PC-9 (cell line): ENCODE measurements around the gene RGS11. TPM values are rescaled to one million over a fixed set of nuclear protein-coding genes. Genes with fewer than 3 reads are reported as not detected.

Experiments used
- BruUV-seq: library from RNA; stranded (reverse); fragments of 400-500 nt; replicated peaks from 2 replicates; lab custom pipeline; 2021; lab: Mats Ljungman, UMichigan
- CTCF ChIA-PET: fragments of 300-600 bp; sonication (Branson Sonifier 250); formaldehyde crosslinking; loops from one replicate; lab custom pipeline; 2022; ENCODE audit warnings: antibody characterized with exemption; lab: Charles Lee
- POLR2A ChIA-PET: fragments of 300-600 bp; sonication (Branson Sonifier 250); formaldehyde crosslinking; loops from one replicate; lab custom pipeline; 2022; ENCODE audit warnings: antibody characterized with exemption; ENCODE audit not compliant: unreplicated experiment; lab: Charles Lee
- DNase-seq, 2 experiments: peaks; one replicate each; pipeline versions ENCODE4 v3.0.0 to v3.0.0-alpha.2; 2015 to 2022; ENCODE audit warnings: mixed read lengths in 1 of 2
- H2AFZ ChIP-seq: fragments of 200-600 bp; sonication (generic); 2 replicates; pipeline ENCODE4 v1.8.1; 2017; ENCODE audit warnings: antibody characterized with exemption
- H3F3A ChIP-seq: fragments of 200-600 bp; sonication (generic); 2 replicates; pipeline ENCODE4 v1.8.1; 2017; ENCODE audit warnings: antibody characterized with exemption, mild to moderate bottlenecking, low read depth; ENCODE audit not compliant: insufficient read depth
- H3K27ac ChIP-seq: fragments of 200-600 bp; sonication (generic); 2 replicates; pipeline ENCODE4 v1.6.1; 2016; ENCODE audit warnings: mixed run types
- H3K27me3 ChIP-seq: fragments of 200-600 bp; sonication (generic); 2 replicates; pipeline ENCODE4 v1.6.1; 2016; ENCODE audit warnings: low read depth, mixed run types; ENCODE audit not compliant: insufficient read depth
- H3K36me3 ChIP-seq: fragments of 200-600 bp; sonication (generic); 2 replicates; pipeline ENCODE4 v1.6.1; 2016; ENCODE audit warnings: low read depth, mixed run types
- H3K4me1 ChIP-seq: fragments of 200-600 bp; sonication (generic); replicated peaks from 2 replicates; pipeline ENCODE4 v1.6.1; 2016; ENCODE audit warnings: mixed run types; ENCODE audit not compliant: insufficient read depth
- H3K4me2 ChIP-seq: fragments of 200-600 bp; sonication (generic); 2 replicates; pipeline ENCODE4 v1.6.1; 2017; ENCODE audit warnings: mixed run types
- H3K4me3 ChIP-seq: fragments of 200-600 bp; sonication (generic); 2 replicates; pipeline ENCODE4 v1.6.1; 2016; ENCODE audit warnings: mixed run types
- H3K79me2 ChIP-seq: fragments of 200-600 bp; sonication (generic); 2 replicates; pipeline ENCODE4 v1.6.1; 2017; ENCODE audit warnings: low read depth, mixed run types
- H3K9me2 ChIP-seq: fragments of 200-600 bp; sonication (generic); 2 replicates; pipeline ENCODE4 v1.8.1; 2017; ENCODE audit warnings: mild to moderate bottlenecking; ENCODE audit not compliant: insufficient read depth
- H3K9me3 ChIP-seq: fragments of 200-600 bp; sonication (generic); 2 replicates; pipeline ENCODE4 v1.8.1; 2016; ENCODE audit warnings: low read depth; ENCODE audit not compliant: insufficient read depth
- H4K20me1 ChIP-seq: fragments of 200-600 bp; sonication (generic); 2 replicates; pipeline ENCODE4 v1.8.1; 2017; ENCODE audit not compliant: insufficient read depth
- EZH2 ChIP-seq: fragments of 200-600 bp; sonication (generic); IDR thresholded peaks from 2 replicates; pipeline ENCODE4 v1.8.0; 2017; ENCODE audit warnings: antibody characterized with exemption, low read depth
- intact Hi-C: fragments of 100-400 bp; cut with micrococcal nuclease; formaldehyde crosslinking; loops from one replicate; pipeline ENCODE4 v1.10.0; 2022; ENCODE audit not compliant: unreplicated experiment
- total RNA-seq: library from RNA; stranded (reverse); gene quantifications from 2 replicates; pipeline ENCODE4 v1.2.3, GENCODE V29; 2021
- TF ChIP-seq, protein P1 (sequence below): fragments of 200-600 bp; sonication (generic); conservative IDR thresholded peaks from 2 replicates; pipeline ENCODE4 v1.6.1; 2017; ENCODE audit warnings: mixed run types, antibody characterized with exemption, mild to moderate bottlenecking, moderate library complexity

RGS11 gene
- total RNA-seq, 1 experiment from 2014 or later: not detected

GRCh38 chr16:265711-266110, 10.0 kb downstream of the RGS11 start:
- Histone ChIP-seq H4K20me1 (no peaks in the 10 kb centered on the region), H3K36me3 (no peaks in the 10 kb centered on the region), H3K4me1 (no peaks in the 10 kb centered on the region), H3K4me2 (no peak overlapping the region), H3F3A (no peaks in the 10 kb centered on the region), H3K9me3 (no peaks in the 10 kb centered on the region), H3K9me2 (no peaks in the 10 kb centered on the region), H2AFZ (no peak overlapping the region), H3K27me3 (no peaks in the 10 kb centered on the region; the same call in 1 of the 2 replicates), H3K27ac (no peak overlapping the region), H3K4me3 (no peak overlapping the region), H3K79me2 (no peaks in the 10 kb centered on the region)
- no peak for DNase-seq
- intact Hi-C loops: no loop called here
- BruUV-seq: no TSS peak
- no peak for TF ChIP-seq EZH2
- TF ChIP-seq, protein P1, sequence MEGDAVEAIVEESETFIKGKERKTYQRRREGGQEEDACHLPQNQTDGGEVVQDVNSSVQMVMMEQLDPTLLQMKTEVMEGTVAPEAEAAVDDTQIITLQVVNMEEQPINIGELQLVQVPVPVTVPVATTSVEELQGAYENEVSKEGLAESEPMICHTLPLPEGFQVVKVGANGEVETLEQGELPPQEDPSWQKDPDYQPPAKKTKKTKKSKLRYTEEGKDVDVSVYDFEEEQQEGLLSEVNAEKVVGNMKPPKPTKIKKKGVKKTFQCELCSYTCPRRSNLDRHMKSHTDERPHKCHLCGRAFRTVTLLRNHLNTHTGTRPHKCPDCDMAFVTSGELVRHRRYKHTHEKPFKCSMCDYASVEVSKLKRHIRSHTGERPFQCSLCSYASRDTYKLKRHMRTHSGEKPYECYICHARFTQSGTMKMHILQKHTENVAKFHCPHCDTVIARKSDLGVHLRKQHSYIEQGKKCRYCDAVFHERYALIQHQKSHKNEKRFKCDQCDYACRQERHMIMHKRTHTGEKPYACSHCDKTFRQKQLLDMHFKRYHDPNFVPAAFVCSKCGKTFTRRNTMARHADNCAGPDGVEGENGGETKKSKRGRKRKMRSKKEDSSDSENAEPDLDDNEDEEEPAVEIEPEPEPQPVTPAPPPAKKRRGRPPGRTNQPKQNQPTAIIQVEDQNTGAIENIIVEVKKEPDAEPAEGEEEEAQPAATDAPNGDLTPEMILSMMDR: no peak
- ChIA-PET CTCF (no interaction called here), POLR2A (interaction anchor here (0.5 kb wide), 1 partner anchor 10 kb away, joined by 4 read pairs; no protein-coding TSS in a partner anchor)

- intact Hi-C loops: no loop called here
- ChIA-PET CTCF (no interaction called here), POLR2A (no interaction called here)
- no peak overlapping the region for H2AFZ ChIP-seq
- H3K27ac ChIP-seq: no peak overlapping the region
- H3K9me2 ChIP-seq: no peaks in the 10 kb centered on the region
- BruUV-seq: no TSS peak
- TF ChIP-seq, protein P1: no peak
- no peak for TF ChIP-seq EZH2
- H3K4me1 ChIP-seq: no peaks in the 10 kb centered on the region
- no peaks in the 10 kb centered on the region for H3F3A ChIP-seq
- no peaks in the 10 kb centered on the region for H4K20me1 ChIP-seq
- no peak overlapping the region for H3K4me3 ChIP-seq
- H3K27me3 ChIP-seq: no peaks in the 10 kb centered on the region; the same call in 1 of the 2 replicates
- no peak overlapping the region for H3K4me2 ChIP-seq
- H3K9me3 ChIP-seq: no peaks in the 10 kb centered on the region
- H3K79me2 ChIP-seq: no peaks in the 10 kb centered on the region
- DNase-seq: no peak
- H3K36me3 ChIP-seq: no peaks in the 10 kb centered on the region
Measured at GRCh38 chr16:265002-265529, 10.7 kb downstream of the RGS11 start.

- Histone ChIP-seq H3K36me3 (no peaks in the 10 kb centered on the region), H3K9me2 (no peaks in the 10 kb centered on the region), H3K4me3 (no peak overlapping the region), H3F3A (no peaks in the 10 kb centered on the region), H2AFZ (no peak overlapping the region), H3K4me1 (no peaks in the 10 kb centered on the region), H3K79me2 (no peaks in the 10 kb centered on the region), H3K9me3 (no peaks in the 10 kb centered on the region), H3K4me2 (no peak overlapping the region), H3K27ac (no peak overlapping the region), H4K20me1 (no peaks in the 10 kb centered on the region), H3K27me3 (no peaks in the 10 kb centered on the region)
- no peak for TF ChIP-seq EZH2
- TF ChIP-seq, protein P1: no peak
- no TSS peak for BruUV-seq
- ChIA-PET CTCF (no interaction called here), POLR2A (no interaction called here)
- DNase-seq: no peak
- intact Hi-C loops: no loop called here
Measured at GRCh38 chr16:264440-264951, 11.2 kb downstream of the RGS11 start.
